Measurements from ENCODE around the gene KLF4.

Gene KLF4

DNA sequence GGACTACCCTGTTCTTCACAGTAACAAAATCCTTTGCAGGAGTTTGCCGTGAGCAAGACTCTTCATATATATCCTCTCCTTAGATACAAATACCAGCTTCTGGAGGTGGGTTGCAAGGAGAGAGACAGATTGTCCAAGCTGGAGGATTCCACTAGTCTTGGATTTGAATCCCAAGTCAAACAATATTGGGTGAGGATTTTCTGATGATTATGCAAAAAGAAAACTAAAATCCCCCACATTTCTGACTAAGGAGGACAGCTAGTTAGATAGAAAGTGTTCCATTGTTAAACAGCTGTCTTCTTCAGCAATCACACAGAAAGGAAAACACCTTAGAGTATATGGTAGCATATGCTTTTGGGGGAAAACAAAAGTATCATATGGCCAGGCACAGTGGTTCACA, 54.2 kb downstream of the KLF4 start:
- H3K4me3 ChIP-seq (replicated peaks; ENCODE audit: low read depth, low read length), result no peak overlapping the region
- DNase-seq (ENCODE audit: low read depth), result no peak
- TF ChIP-seq, protein P1, sequence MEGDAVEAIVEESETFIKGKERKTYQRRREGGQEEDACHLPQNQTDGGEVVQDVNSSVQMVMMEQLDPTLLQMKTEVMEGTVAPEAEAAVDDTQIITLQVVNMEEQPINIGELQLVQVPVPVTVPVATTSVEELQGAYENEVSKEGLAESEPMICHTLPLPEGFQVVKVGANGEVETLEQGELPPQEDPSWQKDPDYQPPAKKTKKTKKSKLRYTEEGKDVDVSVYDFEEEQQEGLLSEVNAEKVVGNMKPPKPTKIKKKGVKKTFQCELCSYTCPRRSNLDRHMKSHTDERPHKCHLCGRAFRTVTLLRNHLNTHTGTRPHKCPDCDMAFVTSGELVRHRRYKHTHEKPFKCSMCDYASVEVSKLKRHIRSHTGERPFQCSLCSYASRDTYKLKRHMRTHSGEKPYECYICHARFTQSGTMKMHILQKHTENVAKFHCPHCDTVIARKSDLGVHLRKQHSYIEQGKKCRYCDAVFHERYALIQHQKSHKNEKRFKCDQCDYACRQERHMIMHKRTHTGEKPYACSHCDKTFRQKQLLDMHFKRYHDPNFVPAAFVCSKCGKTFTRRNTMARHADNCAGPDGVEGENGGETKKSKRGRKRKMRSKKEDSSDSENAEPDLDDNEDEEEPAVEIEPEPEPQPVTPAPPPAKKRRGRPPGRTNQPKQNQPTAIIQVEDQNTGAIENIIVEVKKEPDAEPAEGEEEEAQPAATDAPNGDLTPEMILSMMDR (IDR thresholded peaks at IDR 0.05; ENCODE audit: low read length, missing control alignments), result no peak
